Colonic mucosa (tissue), 4 donors: ENCODE measurements around the gene ADGRL3. TPM values are rescaled to one million over a fixed set of nuclear protein-coding genes. Genes with fewer than 3 reads are reported as not detected.

Source experiments
- DNase-seq: peaks from one replicate; pipeline ENCODE4 v3.0.0-alpha.2; 2020
- H3K27ac ChIP-seq: fragments of 200-600 bp; one replicate; pipeline ENCODE4 v1.8.0; 2021
- H3K27me3 ChIP-seq: fragments of 200-600 bp; one replicate; pipeline ENCODE4 v1.8.0; 2021
- H3K36me3 ChIP-seq: fragments of 200-600 bp; one replicate; pipeline ENCODE4 v1.8.0; 2021
- H3K4me1 ChIP-seq: fragments of 200-600 bp; one replicate; pipeline ENCODE4 v1.8.0; 2021; ENCODE audit warnings: mild to moderate bottlenecking
- H3K4me3 ChIP-seq: fragments of 200-600 bp; one replicate; pipeline ENCODE4 v1.8.0; 2021
- H3K9ac ChIP-seq, 2 donors: one replicate each; pipeline ENCODE4 v1.7.0; 2013; ENCODE audit warnings: control low read depth in 2 of 2, low read depth in 2 of 2, low read length in 2 of 2
- H3K9me3 ChIP-seq: fragments of 200-600 bp; one replicate; pipeline ENCODE4 v1.8.0; 2021
- intact Hi-C: fragments of 100-400 bp; cut with DNase I; formaldehyde crosslinking; loops from one replicate; pipeline ENCODE4 v1.14.1; 2022
- total RNA-seq, 2 donors: library from RNA; stranded (reverse); fragmentation: NEBNext Ultra II Directional in 1 of 2; extraction: Animal tissue kit (Norgen Biotek cat#: 25700) in 1 of 2; gene quantifications; one replicate each; pipeline ENCODE4 v1.2.1, GENCODE V29; 2021
- TF ChIP-seq, protein P1 (sequence below): fragments of 200-600 bp; IDR thresholded peaks from one replicate; pipeline ENCODE4 v1.8.0; 2022; ENCODE audit warnings: antibody characterized with exemption, mild to moderate bottlenecking
- donor health status: healthy.
- donor health status: DM: no; HTN: no; CAD: no.
- donor health status: DM: no; HTN: no; CAD: no.

The ADGRL3 gene
- total RNA-seq, 2 donors from 2014 or later: 4.1 to 4.4 TPM

DNA sequence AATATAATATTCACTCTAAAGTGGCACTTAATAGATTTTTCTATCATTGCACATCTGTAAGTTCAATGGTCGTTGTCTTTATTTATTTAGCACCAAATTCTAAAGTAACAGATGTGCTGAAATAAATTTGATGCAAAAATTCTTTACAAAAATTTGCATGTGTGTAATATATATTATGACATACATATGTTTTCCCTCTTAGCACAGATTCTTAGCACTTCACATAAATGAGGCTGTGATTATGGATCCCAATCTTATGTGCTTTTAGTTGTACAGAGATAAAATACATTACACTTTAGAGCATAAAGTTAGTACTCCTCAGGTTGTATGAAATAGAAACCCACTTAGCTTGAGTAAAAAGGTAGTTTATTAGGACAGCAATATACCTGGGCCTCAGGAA is 915.1 kb downstream of the ADGRL3 start:
- intact Hi-C loops: no loop called here
- Histone ChIP-seq H3K27ac (no peak overlapping the region), H3K9ac (no peak overlapping the region), H3K36me3 (no peaks in the 10 kb centered on the region), H3K4me3 (no peak overlapping the region), H3K4me1 (no peaks in the 10 kb centered on the region), H3K27me3 (no peaks in the 10 kb centered on the region), H3K9me3 (no peaks in the 10 kb centered on the region)
- no peak for DNase-seq
- TF ChIP-seq, protein P1, sequence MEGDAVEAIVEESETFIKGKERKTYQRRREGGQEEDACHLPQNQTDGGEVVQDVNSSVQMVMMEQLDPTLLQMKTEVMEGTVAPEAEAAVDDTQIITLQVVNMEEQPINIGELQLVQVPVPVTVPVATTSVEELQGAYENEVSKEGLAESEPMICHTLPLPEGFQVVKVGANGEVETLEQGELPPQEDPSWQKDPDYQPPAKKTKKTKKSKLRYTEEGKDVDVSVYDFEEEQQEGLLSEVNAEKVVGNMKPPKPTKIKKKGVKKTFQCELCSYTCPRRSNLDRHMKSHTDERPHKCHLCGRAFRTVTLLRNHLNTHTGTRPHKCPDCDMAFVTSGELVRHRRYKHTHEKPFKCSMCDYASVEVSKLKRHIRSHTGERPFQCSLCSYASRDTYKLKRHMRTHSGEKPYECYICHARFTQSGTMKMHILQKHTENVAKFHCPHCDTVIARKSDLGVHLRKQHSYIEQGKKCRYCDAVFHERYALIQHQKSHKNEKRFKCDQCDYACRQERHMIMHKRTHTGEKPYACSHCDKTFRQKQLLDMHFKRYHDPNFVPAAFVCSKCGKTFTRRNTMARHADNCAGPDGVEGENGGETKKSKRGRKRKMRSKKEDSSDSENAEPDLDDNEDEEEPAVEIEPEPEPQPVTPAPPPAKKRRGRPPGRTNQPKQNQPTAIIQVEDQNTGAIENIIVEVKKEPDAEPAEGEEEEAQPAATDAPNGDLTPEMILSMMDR: no peak

DNA sequence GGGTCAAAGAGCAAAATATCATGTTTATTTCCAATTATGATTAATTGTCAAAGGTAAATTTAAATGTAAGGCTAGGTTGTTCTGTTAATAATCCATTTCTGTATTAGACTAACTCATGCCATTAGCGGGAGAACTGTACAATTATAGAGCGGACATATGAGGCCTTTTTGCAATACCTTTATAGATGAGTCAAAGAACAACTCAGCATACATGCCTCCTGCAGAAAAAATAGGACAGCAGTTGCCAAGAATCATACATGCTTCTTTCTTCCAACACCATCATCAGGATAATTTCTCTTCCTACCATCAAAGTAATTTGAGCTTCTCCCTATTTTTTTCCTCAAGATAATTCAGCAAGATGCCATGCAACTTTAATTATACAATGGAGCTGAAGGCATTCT is 917.8 kb downstream of the ADGRL3 start:
- Histone ChIP-seq H3K9ac (no peak overlapping the region), H3K36me3 (no peaks in the 10 kb centered on the region), H3K4me3 (no peak overlapping the region), H3K9me3 (no peaks in the 10 kb centered on the region), H3K27ac (no peak overlapping the region), H3K27me3 (no peaks in the 10 kb centered on the region), H3K4me1 (no peaks in the 10 kb centered on the region)
- intact Hi-C loops: no loop called here
- DNase-seq: no peak
- TF ChIP-seq, protein P1: no peak

DNA sequence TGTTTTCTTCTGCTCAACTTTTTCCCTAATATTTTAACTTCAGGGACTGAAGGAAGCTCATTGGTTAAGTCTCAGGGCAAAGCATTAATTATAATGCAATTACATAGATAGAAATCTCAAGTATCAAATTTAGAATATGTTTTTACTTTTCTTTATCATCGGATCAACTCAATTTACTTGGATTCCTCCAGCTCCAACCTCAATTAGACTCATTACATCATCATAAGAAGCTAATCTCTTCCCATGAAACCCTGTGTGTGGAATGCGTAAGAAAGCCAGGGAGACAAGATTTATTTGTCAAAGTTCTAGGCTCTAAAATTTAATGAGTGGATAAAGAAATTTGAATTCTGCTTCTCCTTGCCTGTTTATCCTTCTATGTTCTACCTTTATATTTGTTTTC is 918.4 kb downstream of the ADGRL3 start:
- no peak for DNase-seq
- TF ChIP-seq, protein P1: no peak

DNA sequence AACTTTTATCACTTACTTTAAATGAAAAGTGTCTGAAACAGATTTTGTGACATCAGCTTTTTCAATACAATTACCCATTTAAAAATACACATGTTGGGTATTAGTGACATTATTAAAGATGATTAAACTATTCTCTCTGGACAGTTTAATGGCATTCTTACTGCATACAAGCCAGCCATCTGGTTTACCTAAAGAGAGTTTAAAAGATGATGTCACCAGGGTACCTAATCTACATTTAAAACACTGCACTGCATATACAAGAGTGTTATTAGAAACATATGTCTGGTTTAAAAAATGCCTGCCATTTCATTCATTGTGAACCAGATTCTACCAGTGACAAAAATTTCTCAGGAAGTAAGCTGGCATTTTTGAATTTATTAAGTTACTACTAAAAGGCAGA is 919.1 kb downstream of the ADGRL3 start:
- TF ChIP-seq, protein P1: no peak
- Histone ChIP-seq H3K4me3 (no peak overlapping the region), H3K27me3 (no peaks in the 10 kb centered on the region), H3K4me1 (no peaks in the 10 kb centered on the region), H3K36me3 (no peaks in the 10 kb centered on the region), H3K9me3 (no peaks in the 10 kb centered on the region), H3K27ac (no peak overlapping the region), H3K9ac (no peak overlapping the region)
- intact Hi-C loops: no loop called here
- no peak for DNase-seq

More for the DNA sequence above, 918.4 kb downstream of the ADGRL3 start:
- H3K9ac ChIP-seq: no peak overlapping the region
- no peak overlapping the region for H3K4me3 ChIP-seq
- H3K27me3 ChIP-seq: no peaks in the 10 kb centered on the region
- intact Hi-C loops: no loop called here
- no peaks in the 10 kb centered on the region for H3K4me1 ChIP-seq
- H3K36me3 ChIP-seq: no peaks in the 10 kb centered on the region
- no peaks in the 10 kb centered on the region for H3K9me3 ChIP-seq
- H3K27ac ChIP-seq: no peak overlapping the region

DNA sequence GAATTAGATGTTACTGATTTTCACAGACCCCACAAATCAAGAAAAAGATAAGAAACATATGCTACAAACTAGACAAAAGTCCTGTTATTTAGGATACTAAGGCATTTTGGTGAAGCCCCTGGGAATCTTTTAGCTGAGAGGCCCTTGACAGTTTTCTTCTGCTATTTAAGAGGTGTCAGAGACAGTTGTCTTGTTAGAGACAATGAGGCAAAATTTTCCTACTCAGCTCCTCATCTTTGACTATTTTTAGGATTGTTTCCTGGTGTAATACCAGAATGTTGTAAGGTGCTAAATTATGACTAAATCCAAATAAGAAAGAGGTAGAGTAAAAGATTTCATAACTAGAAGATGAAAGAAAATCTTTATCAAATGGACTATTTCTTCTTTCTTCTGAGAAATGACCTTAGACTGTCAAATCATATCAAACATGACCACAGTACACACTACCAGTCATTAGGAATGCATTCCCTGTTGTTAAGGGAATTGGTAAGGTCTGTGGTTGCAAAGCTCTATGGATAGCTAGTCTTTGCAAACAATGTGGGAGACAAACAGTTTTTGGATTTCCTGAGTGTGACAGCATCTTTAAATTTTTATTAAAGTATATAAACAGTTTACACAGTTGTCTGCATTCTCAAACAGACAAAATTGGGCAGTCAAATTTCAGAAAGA is 926.1 kb downstream of the ADGRL3 start:
- no peak for DNase-seq
- no peak overlapping the region for H3K27ac ChIP-seq
- no peak overlapping the region for H3K9ac ChIP-seq
- H3K4me3 ChIP-seq: no peak overlapping the region
- TF ChIP-seq, protein P1: no peak
- H3K36me3 ChIP-seq: no peaks in the 10 kb centered on the region
- no peaks in the 10 kb centered on the region for H3K27me3 ChIP-seq
- no peaks in the 10 kb centered on the region for H3K4me1 ChIP-seq
- intact Hi-C loops: no loop called here
- H3K9me3 ChIP-seq: no peaks in the 10 kb centered on the region
